ENCODE data around the gene VRK2. TPM values are rescaled to one million over a fixed set of nuclear protein-coding genes. Genes with fewer than 3 reads are reported as not detected.
A peak's percentile ranks its signal among the peaks of the same experiment; 100 is the strongest.

The VRK2 gene
- total RNA-seq, 1 donor from 2014 or later, result 27.3 TPM

DNA sequence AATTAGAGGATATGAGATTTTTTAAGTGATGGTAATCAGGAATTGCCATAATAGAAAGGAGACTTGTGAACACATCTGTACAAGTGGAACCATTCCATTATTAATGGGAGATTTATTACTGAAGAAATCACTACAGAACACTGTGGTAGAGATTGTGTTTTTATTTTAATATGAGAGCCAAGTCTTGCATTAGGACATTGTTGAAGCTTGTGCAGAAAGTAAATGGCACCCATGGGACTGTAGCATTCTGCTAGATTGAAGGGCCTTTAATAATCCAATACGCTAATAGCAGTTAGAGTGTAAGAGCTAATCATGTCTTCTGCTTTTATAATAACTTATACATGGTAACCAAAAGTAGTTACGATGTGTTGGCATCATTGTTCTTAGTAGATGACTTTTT lies 83.6 kb downstream of the VRK2 start:
- no peaks in the 10 kb centered on the region for H3K36me3 ChIP-seq (ENCODE audit: control insufficient read depth, insufficient read depth, low read length)
- TF ChIP-seq, protein P1, sequence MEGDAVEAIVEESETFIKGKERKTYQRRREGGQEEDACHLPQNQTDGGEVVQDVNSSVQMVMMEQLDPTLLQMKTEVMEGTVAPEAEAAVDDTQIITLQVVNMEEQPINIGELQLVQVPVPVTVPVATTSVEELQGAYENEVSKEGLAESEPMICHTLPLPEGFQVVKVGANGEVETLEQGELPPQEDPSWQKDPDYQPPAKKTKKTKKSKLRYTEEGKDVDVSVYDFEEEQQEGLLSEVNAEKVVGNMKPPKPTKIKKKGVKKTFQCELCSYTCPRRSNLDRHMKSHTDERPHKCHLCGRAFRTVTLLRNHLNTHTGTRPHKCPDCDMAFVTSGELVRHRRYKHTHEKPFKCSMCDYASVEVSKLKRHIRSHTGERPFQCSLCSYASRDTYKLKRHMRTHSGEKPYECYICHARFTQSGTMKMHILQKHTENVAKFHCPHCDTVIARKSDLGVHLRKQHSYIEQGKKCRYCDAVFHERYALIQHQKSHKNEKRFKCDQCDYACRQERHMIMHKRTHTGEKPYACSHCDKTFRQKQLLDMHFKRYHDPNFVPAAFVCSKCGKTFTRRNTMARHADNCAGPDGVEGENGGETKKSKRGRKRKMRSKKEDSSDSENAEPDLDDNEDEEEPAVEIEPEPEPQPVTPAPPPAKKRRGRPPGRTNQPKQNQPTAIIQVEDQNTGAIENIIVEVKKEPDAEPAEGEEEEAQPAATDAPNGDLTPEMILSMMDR (IDR thresholded peaks at IDR 0.05; ENCODE audit: insufficient read depth, low read length, poor library complexity, severe bottlenecking), result no peak
- no peaks in the 10 kb centered on the region for H3K27me3 ChIP-seq (ENCODE audit: control insufficient read depth, insufficient read depth, low read length)
- no peak overlapping the region for H3K4me3 ChIP-seq (ENCODE audit: low read depth, low read length)
- no peak for DNase-seq (ENCODE audit: low read depth)

DNA sequence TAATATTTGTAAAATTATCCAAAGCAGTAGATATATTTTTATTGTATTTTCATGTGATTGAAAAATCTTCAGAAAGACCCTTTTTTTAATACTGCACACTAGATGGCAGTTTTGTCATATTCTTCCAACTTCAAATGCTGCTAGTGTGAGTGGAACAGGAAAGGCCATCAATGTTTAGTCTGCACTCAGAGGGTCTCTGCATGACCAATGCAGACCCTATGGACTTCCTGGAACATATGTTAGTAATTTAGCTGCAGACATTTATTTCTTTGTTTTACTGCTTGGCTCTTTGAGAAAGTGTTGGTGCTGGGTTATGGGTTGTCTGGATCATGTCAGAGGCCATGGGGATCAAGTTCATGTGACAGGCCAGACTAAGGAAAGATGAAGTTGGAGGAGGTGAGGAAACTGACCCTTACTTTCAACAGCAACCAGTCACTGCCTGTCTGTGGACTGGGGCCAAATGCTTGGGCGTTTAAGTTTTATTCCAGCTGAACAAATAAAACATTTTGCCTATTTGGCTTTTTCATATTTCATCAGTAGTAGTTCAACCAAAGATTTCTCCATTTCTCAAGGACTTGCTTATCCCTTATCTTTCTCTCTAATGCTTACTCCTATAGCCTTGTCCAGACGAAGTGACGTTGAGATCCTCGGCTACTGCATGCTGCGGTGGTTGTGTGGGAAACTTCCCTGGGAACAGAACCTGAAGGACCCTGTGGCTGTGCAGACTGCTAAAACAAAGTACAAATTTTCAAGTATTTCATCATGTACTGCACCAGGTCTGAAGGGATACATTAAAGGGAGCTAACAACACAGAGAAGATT lies 84.8 kb downstream of the VRK2 start:
- Histone ChIP-seq H3K27me3 (ENCODE audit: control insufficient read depth, insufficient read depth, low read length) (no peaks in the 10 kb centered on the region), H3K4me3 (ENCODE audit: low read depth, low read length) (no peak overlapping the region), H3K36me3 (ENCODE audit: control insufficient read depth, insufficient read depth, low read length) (no peaks in the 10 kb centered on the region)
- DNase-seq (ENCODE audit: low read depth), result no peak
- TF ChIP-seq, protein P1 (IDR thresholded peaks at IDR 0.05; ENCODE audit: insufficient read depth, low read length, poor library complexity, severe bottlenecking), result no peak

DNA sequence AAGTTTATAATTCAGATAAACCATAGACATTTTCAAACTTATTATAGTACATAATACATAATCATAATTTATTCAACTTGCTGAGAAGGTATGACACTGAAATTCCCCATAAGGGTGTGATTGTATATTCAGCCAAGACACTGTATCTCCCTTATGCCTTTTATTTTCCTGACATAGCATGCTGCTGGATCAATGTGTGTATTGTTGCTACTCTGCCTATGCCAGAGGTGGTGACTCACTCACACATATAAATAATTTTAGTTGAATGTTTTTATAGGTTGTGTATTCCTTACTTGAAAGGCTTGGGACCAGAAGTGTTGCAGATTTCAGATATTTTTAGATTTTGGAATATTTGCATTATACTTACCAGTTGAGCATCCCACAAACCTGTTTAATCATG lies 86.8 kb downstream of the VRK2 start:
- TF ChIP-seq, protein P1 (IDR thresholded peaks at IDR 0.05; ENCODE audit: insufficient read depth, low read length, poor library complexity, severe bottlenecking), result no peak
- Histone ChIP-seq H3K36me3 (ENCODE audit: control insufficient read depth, insufficient read depth, low read length) (no peaks in the 10 kb centered on the region), H3K4me3 (ENCODE audit: low read depth, low read length) (no peak overlapping the region), H3K27me3 (ENCODE audit: control insufficient read depth, insufficient read depth, low read length) (no peaks in the 10 kb centered on the region)
- no peak for DNase-seq (ENCODE audit: low read depth)

DNA sequence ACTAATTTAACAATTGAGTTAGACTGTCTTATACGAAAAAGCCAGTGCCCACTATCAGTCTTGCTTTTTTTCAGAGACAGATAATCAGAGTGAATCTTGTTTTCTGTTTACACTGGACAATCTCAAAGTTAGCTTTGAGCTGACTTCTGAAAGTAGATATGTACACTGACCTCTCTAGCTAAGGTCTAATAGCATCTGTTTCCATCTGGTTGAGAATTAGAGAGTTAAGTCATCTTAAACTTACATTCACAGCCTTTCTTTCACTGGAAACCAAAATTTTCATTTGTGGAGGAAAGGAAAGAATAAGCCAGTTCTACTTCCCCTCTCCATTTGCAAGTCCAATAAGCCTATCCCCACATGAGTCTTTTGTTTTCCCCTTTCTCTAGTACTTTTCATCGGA lies 89.3 kb downstream of the VRK2 start:
- DNase-seq (ENCODE audit: low read depth), result no peak
- no peaks in the 10 kb centered on the region for H3K36me3 ChIP-seq (ENCODE audit: control insufficient read depth, insufficient read depth, low read length)
- TF ChIP-seq, protein P1 (IDR thresholded peaks at IDR 0.05; ENCODE audit: insufficient read depth, low read length, poor library complexity, severe bottlenecking), result no peak

DNA sequence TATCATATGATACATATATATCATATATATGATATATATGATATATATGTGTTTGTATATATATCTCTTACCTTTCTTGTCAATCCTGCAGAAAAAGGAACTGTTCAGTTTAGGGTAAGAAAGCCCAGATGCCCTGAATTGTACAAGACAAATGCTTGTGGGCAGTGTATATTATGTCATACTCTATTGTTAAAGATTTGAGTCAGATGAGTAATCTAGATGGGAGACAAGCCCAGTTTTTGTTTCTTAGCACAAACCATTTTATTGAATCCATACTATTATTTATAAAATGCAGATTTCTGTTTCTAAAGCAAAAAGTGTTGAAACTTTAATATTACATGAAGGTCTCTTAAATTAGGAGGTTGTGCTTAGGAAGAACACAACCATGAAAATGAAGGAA lies 90.6 kb downstream of the VRK2 start:
- H3K27me3 ChIP-seq (ENCODE audit: control insufficient read depth, insufficient read depth, low read length), result no peaks in the 10 kb centered on the region
- no peaks in the 10 kb centered on the region for H3K36me3 ChIP-seq (ENCODE audit: control insufficient read depth, insufficient read depth, low read length)
- peak; percentile 4 for DNase-seq (ENCODE audit: low read depth)
- TF ChIP-seq, protein P1 (IDR thresholded peaks at IDR 0.05; ENCODE audit: insufficient read depth, low read length, poor library complexity, severe bottlenecking), result no peak
- H3K4me3 ChIP-seq (ENCODE audit: low read depth, low read length), result no peak overlapping the region

More for the DNA sequence above, 89.3 kb downstream of the VRK2 start:
- H3K27me3 ChIP-seq (ENCODE audit: control insufficient read depth, insufficient read depth, low read length), result no peaks in the 10 kb centered on the region
- no peak overlapping the region for H3K4me3 ChIP-seq (ENCODE audit: low read depth, low read length)

DNA sequence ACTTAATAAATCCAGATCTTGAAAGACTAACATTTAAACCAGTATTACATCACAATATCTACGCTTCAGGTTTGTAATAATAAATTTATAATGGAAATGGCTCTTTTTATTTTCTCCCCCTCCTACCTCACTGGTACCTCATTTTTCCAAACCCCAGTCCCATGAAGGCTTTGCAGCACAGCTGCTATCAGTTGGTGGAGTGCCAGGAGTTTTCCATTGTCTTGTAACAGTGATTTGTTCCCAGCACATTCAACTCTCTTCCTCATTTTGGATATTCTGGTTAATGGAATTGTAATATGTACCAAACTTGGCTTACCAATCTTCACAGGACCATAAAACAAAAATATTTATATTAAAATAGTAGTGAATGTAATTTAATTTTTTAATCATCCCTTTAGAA lies 91.2 kb downstream of the VRK2 start:
- H3K36me3 ChIP-seq (ENCODE audit: control insufficient read depth, insufficient read depth, low read length), result no peaks in the 10 kb centered on the region
- H3K4me3 ChIP-seq (ENCODE audit: low read depth, low read length), result no peak overlapping the region
- no peaks in the 10 kb centered on the region for H3K27me3 ChIP-seq (ENCODE audit: control insufficient read depth, insufficient read depth, low read length)
- TF ChIP-seq, protein P1 (IDR thresholded peaks at IDR 0.05; ENCODE audit: insufficient read depth, low read length, poor library complexity, severe bottlenecking), result no peak
- DNase-seq (ENCODE audit: low read depth), result no peak

Data from kidney epithelial cell (primary cell).